Measurements from ENCODE around the gene PRSS37.

- no peak for TF ChIP-seq POLR2A (IDR thresholded peaks at IDR 0.05)
- no peak for TF ChIP-seq CTCF (IDR thresholded peaks at IDR 0.05)
- TF ChIP-seq EP300 (IDR thresholded peaks at IDR 0.05; ENCODE audit: low read depth), result no peak
- TF ChIP-seq POLR2AphosphoS5 (IDR thresholded peaks at IDR 0.05), result no peak
Observed at GRCh38 chr7:141876371-141876770, 35.1 kb upstream of the PRSS37 start.
